Esophagus muscularis mucosa (tissue), 4 donors: ENCODE results near the gene RFPL3. TPM values are rescaled to one million over a fixed set of nuclear protein-coding genes. Genes with fewer than 3 reads are reported as not detected.

ENCODE experiments used
- DNase-seq: peaks from one replicate; pipeline ENCODE4 v3.0.0-alpha.2; 2017; ENCODE audit errors: extremely low spot score
- H3K27ac ChIP-seq, 4 donors: fragments of 200-600 bp; sonication (generic); replicated peaks in 1 of 4; 1 replicate in 3 of 4; 2 replicates in 1 of 4; pipeline ENCODE4 v1.5.1; 2016 to 2019; ENCODE audit warnings: mild to moderate bottlenecking in 1 of 4
- H3K27me3 ChIP-seq, 4 donors: fragments of 200-600 bp; sonication (generic); one replicate each; pipeline versions ENCODE4 v1.5.1 to v1.6.0; 2016 to 2019
- H3K36me3 ChIP-seq, 4 donors: fragments of 200-600 bp; sonication (generic); one replicate each; pipeline ENCODE4 v1.5.1; 2016 to 2019
- H3K4me1 ChIP-seq, 4 donors: fragments of 200-600 bp; sonication (generic); one replicate each; pipeline ENCODE4 v1.5.1; 2016 to 2019
- H3K4me3 ChIP-seq, 4 donors: fragments of 200-600 bp; sonication (generic); 1 replicate in 2 of 4; 2 replicates in 2 of 4; pipeline ENCODE4 v1.5.1; 2016 to 2019; ENCODE audit warnings: mild to moderate bottlenecking in 4 of 4, moderate library complexity in 1 of 4
- H3K9me3 ChIP-seq, 4 donors: fragments of 200-600 bp; sonication (generic); 1 replicate in 3 of 4; 2 replicates in 1 of 4; pipeline ENCODE4 v1.5.1; 2016 to 2019
- EP300 ChIP-seq: sonication (generic); formaldehyde crosslinking; IDR thresholded peaks from one replicate; pipeline ENCODE4 v1.6.1; 2017; ENCODE audit warnings: antibody characterized with exemption
- POLR2A ChIP-seq: fragments of 450-650 bp; IDR thresholded peaks from one replicate; pipeline ENCODE4 v1.6.1; 2017; ENCODE audit warnings: antibody characterized with exemption, moderate library complexity, mild to moderate bottlenecking, low read depth
- POLR2AphosphoS5 ChIP-seq, 2 donors: sonication (generic); formaldehyde crosslinking; IDR thresholded peaks; one replicate each; pipeline ENCODE4 v1.6.1; 2017; ENCODE audit warnings: antibody characterized with exemption in 2 of 2
- WGBS: methylation state at CpG from one replicate; pipeline ENCODE4 v1.1.5; 2018; 5-methylcytosine and 5-hydroxymethylcytosine counted together
- intact Hi-C: fragments of 100-400 bp; cut with DNase I; formaldehyde crosslinking; loops from one replicate; pipeline ENCODE4 v1.15.1; 2023
- total RNA-seq, 4 donors: library from RNA; depleted of rRNA; stranded (reverse); fragments of >200 nt; gene quantifications; one replicate each; pipeline versions ENCODE4 v1.1.0 to v1.2.1, GENCODE V29; 2016
- TF ChIP-seq, protein P1 (sequence below), 3 experiments: fragments of 200-600 bp in 2 of 3; fragments of 450-650 bp in 1 of 3; sonication (generic) in 2 of 3; IDR thresholded peaks; one replicate each; pipeline ENCODE4 v1.5.1; 2017 to 2019; ENCODE audit warnings: antibody characterized with exemption in 3 of 3, mild to moderate bottlenecking in 2 of 3, moderate library complexity in 1 of 3

Gene RFPL3
- total RNA-seq, 4 donors from 2014 or later: not detected

DNA sequence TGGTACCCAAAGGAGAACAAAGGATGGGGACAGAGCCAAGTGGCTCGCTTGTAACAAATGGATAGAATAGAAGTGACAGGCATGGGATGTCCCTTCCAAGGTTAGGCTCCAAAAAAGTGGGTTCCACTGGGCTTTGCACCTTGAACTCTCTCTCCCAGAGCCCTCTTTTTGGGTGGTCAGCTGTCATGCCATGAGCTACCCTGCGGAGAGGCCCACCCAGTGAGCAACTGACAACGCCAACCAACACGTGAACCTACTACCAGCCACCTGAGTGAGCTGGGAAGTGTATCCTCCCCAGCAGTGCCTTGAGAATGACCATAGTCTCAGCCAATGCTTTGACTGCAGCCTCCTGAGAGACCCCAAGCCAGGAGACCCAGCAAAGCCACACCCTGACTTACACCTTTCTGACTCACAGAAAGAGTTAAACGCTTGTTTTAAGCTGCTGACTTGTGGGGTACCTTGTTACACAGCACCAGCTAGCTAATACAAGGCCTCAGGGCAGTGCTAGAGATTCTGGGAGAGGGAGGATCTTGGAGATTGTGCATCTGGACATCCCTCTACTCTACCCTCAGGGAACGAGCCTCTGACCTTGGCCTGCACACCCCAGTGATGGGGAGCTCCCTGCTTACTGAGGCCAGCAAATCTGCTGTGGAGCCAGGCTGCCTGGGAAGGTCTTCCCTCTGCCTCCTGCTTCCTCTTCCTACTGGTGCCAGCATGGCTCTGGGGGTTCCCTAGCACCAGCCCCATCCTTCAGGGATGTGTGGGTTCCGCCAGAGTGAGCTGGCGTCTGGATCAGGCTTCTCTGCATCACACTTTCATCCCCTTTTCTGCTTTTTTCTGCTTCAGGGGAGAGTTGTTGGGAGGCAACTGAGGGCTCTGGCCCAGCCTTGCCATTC is 29.1 kb upstream of the RFPL3 start:
- H3K4me1 ChIP-seq: no peaks in the 10 kb centered on the region
- WGBS: 81% methylated on average over 6 of the region's 8 CpGs
- no peaks in the 10 kb centered on the region for H3K9me3 ChIP-seq
- no peaks in the 10 kb centered on the region for H3K36me3 ChIP-seq
- no peak for DNase-seq
- H3K27me3 ChIP-seq: peaks cover 0 to 28% (median 0%) of the 10 kb centered on the region in 4 donors
- TF ChIP-seq POLR2AphosphoS5 (IDR thresholded peaks at IDR 0.05) (no peak), EP300 (no peak), POLR2A (no peak)
- TF ChIP-seq, protein P1, sequence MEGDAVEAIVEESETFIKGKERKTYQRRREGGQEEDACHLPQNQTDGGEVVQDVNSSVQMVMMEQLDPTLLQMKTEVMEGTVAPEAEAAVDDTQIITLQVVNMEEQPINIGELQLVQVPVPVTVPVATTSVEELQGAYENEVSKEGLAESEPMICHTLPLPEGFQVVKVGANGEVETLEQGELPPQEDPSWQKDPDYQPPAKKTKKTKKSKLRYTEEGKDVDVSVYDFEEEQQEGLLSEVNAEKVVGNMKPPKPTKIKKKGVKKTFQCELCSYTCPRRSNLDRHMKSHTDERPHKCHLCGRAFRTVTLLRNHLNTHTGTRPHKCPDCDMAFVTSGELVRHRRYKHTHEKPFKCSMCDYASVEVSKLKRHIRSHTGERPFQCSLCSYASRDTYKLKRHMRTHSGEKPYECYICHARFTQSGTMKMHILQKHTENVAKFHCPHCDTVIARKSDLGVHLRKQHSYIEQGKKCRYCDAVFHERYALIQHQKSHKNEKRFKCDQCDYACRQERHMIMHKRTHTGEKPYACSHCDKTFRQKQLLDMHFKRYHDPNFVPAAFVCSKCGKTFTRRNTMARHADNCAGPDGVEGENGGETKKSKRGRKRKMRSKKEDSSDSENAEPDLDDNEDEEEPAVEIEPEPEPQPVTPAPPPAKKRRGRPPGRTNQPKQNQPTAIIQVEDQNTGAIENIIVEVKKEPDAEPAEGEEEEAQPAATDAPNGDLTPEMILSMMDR (IDR thresholded peaks at IDR 0.05): no peak
- intact Hi-C loops: no loop called here
- no peak overlapping the region for H3K27ac ChIP-seq
- no peak overlapping the region for H3K4me3 ChIP-seq

DNA sequence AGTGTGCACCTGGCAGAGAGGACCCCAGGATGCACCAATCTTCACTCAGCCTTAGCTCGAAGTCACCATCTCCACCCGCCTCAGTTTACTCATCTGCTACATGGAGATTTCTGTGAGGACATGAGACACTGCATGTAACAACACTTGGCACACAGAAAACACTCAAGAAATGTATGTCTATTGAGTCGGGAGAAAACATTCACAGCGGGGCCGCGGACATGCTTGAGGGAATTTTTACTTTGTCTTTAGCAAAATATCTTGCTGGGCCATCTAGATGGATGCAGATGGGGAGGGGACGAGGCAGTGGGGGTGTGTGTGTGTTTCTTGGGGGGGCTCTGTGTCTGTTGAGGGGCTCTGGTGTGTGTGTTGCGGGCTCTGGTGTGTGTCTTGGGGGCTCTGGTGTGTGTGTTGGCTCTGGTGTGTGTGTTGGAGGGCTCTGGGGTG is 28.4 kb upstream of the RFPL3 start:
- Histone ChIP-seq H3K4me3 (no peak overlapping the region), H3K27me3 (peaks cover 0 to 34% (median 0%) of the 10 kb centered on the region in 4 donors), H3K27ac (no peak overlapping the region), H3K36me3 (no peaks in the 10 kb centered on the region), H3K9me3 (no peaks in the 10 kb centered on the region), H3K4me1 (no peaks in the 10 kb centered on the region)
- no peak for DNase-seq
- intact Hi-C loops: no loop called here
- TF ChIP-seq, protein P1 (IDR thresholded peaks at IDR 0.05): no peak
- TF ChIP-seq POLR2AphosphoS5 (IDR thresholded peaks at IDR 0.05): no peak
- TF ChIP-seq EP300: no peak
- no peak for TF ChIP-seq POLR2A
- WGBS: 78% methylated on average over 7 of the region's 8 CpGs

DNA sequence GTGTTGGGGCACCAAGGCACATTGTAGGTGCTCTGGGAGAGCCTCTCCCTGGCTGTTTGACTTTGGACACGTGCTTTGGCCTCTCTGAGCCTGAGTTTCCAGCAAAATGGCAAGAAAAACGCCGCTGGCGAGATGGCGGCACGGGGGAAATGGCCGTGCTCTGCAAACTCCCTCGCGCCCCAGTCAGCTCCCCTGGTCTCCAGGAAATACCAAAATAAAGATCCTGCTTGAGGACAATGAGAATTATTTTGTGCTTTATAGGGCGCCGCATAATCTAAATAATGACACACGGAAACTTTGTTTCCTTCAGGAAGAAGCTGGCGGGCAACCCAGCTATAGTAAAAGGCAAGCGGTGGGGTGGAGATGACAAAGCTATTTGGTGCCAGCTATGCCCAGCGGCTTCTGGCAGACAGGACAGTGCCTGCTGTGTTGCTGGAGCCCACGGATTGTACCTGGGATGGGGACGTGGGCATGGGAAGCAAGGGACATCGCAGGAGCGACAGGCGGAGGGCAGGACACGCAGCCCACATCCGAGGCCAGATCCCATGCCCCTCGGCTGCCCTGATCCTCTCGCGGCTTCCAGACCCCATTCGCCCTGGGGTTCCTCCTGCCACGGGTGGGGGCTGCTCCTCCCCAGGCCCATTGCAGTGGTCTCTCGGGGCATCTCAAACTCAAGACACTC is 26.3 kb upstream of the RFPL3 start:
- no peak overlapping the region for H3K4me3 ChIP-seq
- intact Hi-C loops: no loop called here
- H3K9me3 ChIP-seq: no peaks in the 10 kb centered on the region
- H3K27me3 ChIP-seq: peaks cover 0 to 35% (median 0%) of the 10 kb centered on the region in 4 donors
- DNase-seq: no peak
- no peaks in the 10 kb centered on the region for H3K36me3 ChIP-seq
- 80% methylated on average over 20 of the region's 28 CpGs for WGBS
- TF ChIP-seq, protein P1 (IDR thresholded peaks at IDR 0.05): no peak
- TF ChIP-seq POLR2AphosphoS5 (IDR thresholded peaks at IDR 0.05) (no peak), POLR2A (no peak), EP300 (no peak)
- H3K27ac ChIP-seq: no peak overlapping the region
- peaks cover 0 to 4% (median 2%) of the 10 kb centered on the region in 4 donors for H3K4me1 ChIP-seq

DNA sequence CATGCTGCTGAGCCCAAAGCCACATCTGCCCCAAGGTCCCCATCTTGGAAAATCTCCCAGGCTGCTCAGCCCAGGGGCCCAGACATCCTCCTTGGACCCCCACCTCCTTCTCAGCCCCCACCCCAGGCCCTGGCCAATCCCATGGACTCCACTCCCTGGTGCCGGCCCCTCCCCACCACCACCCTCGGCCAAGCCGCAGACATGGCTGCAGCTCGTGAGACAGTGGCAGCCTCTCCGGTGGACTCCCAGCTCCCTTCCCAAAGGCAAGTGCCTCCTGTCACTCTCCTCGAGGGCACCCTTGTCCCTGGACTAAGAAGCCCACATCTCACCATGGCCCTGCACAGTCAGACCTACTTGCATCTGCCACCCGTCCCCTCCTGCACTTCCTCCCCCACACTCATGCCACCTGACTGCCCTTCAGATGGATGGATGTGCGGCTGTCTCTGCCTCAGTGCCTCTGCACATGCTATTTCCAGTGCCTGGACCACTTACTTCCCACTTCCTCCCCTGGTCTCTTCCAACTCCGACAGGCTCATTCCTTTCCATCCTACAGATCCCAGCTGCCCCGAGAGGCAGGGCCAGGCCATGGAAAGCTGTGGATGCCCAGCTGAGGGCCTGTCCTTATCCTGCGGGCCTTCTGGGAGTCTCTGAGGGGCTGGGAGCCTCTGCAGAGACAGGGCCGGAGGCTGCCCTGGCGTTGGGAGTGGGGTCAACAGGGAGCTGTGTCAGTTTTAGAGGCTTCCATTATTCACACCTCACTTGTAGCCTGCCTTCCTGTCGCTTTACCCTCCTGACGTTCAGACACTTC is 25.5 kb upstream of the RFPL3 start:
- DNase-seq: no peak
- Histone ChIP-seq H3K4me1 (peaks cover 0 to 9% (median 7%) of the 10 kb centered on the region in 4 donors), H3K36me3 (no peaks in the 10 kb centered on the region), H3K9me3 (no peaks in the 10 kb centered on the region), H3K4me3 (no peak overlapping the region), H3K27ac (no peak overlapping the region), H3K27me3 (peaks cover 0 to 35% (median 0%) of the 10 kb centered on the region in 4 donors)
- TF ChIP-seq, protein P1 (IDR thresholded peaks at IDR 0.05): no peak
- TF ChIP-seq POLR2A: no peak
- no peak for TF ChIP-seq POLR2AphosphoS5 (IDR thresholded peaks at IDR 0.05)
- TF ChIP-seq EP300: no peak
- 70% methylated on average over 14 of the region's 15 CpGs for WGBS
- intact Hi-C loops: no loop called here
